MCF 10A (cell line): ENCODE measurements around the gene PFDN1. TPM values are rescaled to one million over a fixed set of nuclear protein-coding genes. Genes with fewer than 3 reads are reported as not detected.

ENCODE experiments used
- BruUV-seq: library from RNA; stranded (reverse); fragments of 400-500 nt; replicated peaks from 2 replicates; lab custom pipeline; 2021; lab: Mats Ljungman, UMichigan
- CTCF ChIA-PET: fragments of 300-600 bp; sonication (Branson Sonifier 250); formaldehyde crosslinking; extraction: SDS; loops from one replicate; lab custom pipeline; 2021; ENCODE audit warnings: antibody characterized with exemption, inconsistent platforms; lab: Yijun Ruan, JAX
- POLR2A ChIA-PET: fragments of 300-600, 350-650 bp; sonication (Branson Sonifier 250); formaldehyde crosslinking; extraction: SDS; loops from one replicate; lab custom pipeline; 2020; ENCODE audit warnings: antibody characterized with exemption, inconsistent platforms; lab: Yijun Ruan, JAX
- DNase-seq: peaks from one replicate; pipeline ENCODE4 v3.0.0-alpha.2; 2018; ENCODE audit not compliant: unreplicated experiment
- H3K27ac Mint-ChIP-seq: one replicate; pipeline ENCODE4 v1.8.0; 2022; ENCODE audit warnings: mild to moderate bottlenecking, low read depth, mixed read lengths; ENCODE audit not compliant: unreplicated experiment
- H3K27me3 Mint-ChIP-seq: one replicate; pipeline ENCODE4 v1.8.0; 2022; ENCODE audit warnings: mixed read lengths; ENCODE audit not compliant: insufficient read depth, unreplicated experiment
- H3K36me3 Mint-ChIP-seq: one replicate; pipeline ENCODE4 v1.8.0; 2022; ENCODE audit warnings: mild to moderate bottlenecking, moderate library complexity, mixed read lengths; ENCODE audit not compliant: insufficient read depth, unreplicated experiment
- H3K4me1 Mint-ChIP-seq: one replicate; pipeline ENCODE4 v1.8.0; 2022; ENCODE audit warnings: mixed read lengths; ENCODE audit not compliant: insufficient read depth, unreplicated experiment
- H3K4me3 Mint-ChIP-seq: one replicate; pipeline ENCODE4 v1.8.0; 2022; ENCODE audit warnings: mild to moderate bottlenecking, moderate library complexity, mixed read lengths; ENCODE audit not compliant: unreplicated experiment
- H3K9me3 Mint-ChIP-seq: one replicate; pipeline ENCODE4 v1.8.0; 2022; ENCODE audit warnings: mixed read lengths; ENCODE audit not compliant: unreplicated experiment
- CTCF ChIP-seq: fragments of 200-600 bp; IDR thresholded peaks from one replicate; pipeline ENCODE4 v1.8.0; 2022; ENCODE audit warnings: antibody characterized with exemption, mild to moderate bottlenecking; ENCODE audit not compliant: unreplicated experiment
- intact Hi-C: fragments of 100-400 bp; cut with micrococcal nuclease; formaldehyde crosslinking; loops from 2 replicates; pipeline ENCODE4 v1.14.1; 2022
- total RNA-seq: library from RNA; stranded (reverse); gene quantifications from 2 replicates; pipeline ENCODE4 v1.2.3, GENCODE V29; 2022

The PFDN1 gene
- total RNA-seq, 1 experiment from 2014 or later, result 94.7 TPM

GRCh38 chr5:140253985-140254384, 48.9 kb downstream of the PFDN1 start:
- ChIA-PET CTCF (interaction anchor here (0.6 to 42.5 kb wide), 6 partner anchors 10 to 299 kb away, joined by 3 to 1450 read pairs (median 6); partner anchors contain the start of gene HBEGF), POLR2A (interaction anchor here (0.6 to 3.2 kb wide), 11 partner anchors 8 to 917 kb away, joined by 3 to 22 read pairs (median 4); partner anchors contain the start of genes HBEGF and PFDN1)
- DNase-seq, result peak; percentile 67
- H3K4me1 Mint-ChIP-seq, result peaks cover 43% of the 10 kb centered on the region
- BruUV-seq, result no TSS peak
- H3K9me3 Mint-ChIP-seq, result no peaks in the 10 kb centered on the region
- no peaks in the 10 kb centered on the region for H3K27me3 Mint-ChIP-seq
- H3K36me3 Mint-ChIP-seq, result peaks cover 9% of the 10 kb centered on the region
- intact Hi-C loops, result no loop called here
- H3K27ac Mint-ChIP-seq, result no peak overlapping the region
- TF ChIP-seq CTCF, result no peak
- H3K4me3 Mint-ChIP-seq, result no peak overlapping the region

GRCh38 chr5:140252470-140253126, 50.3 kb downstream of the PFDN1 start:
- peaks cover 29% of the 10 kb centered on the region for H3K4me1 Mint-ChIP-seq
- peak overlapping the region; percentile 80 for H3K27ac Mint-ChIP-seq
- no peaks in the 10 kb centered on the region for H3K27me3 Mint-ChIP-seq
- H3K9me3 Mint-ChIP-seq, result no peaks in the 10 kb centered on the region
- H3K4me3 Mint-ChIP-seq, result no peak overlapping the region
- CTCF ChIA-PET, result interaction anchor here (0.6 to 42.5 kb wide), 10 partner anchors 9 to 1131 kb away, joined by 3 to 1450 read pairs (median 4); partner anchors contain the start of genes HBEGF and PURA
- TF ChIP-seq CTCF, result no peak
- no peak for DNase-seq
- H3K36me3 Mint-ChIP-seq, result peaks cover 10% of the 10 kb centered on the region
- intact Hi-C loops, result no loop called here
- no TSS peak for BruUV-seq
- POLR2A ChIA-PET, result interaction anchor here (0.7 to 3.2 kb wide), 14 partner anchors 9 to 96 kb away, joined by 3 to 22 read pairs (median 5); partner anchors contain the start of gene HBEGF

- peaks cover 10% of the 10 kb centered on the region for H3K36me3 Mint-ChIP-seq
- H3K9me3 Mint-ChIP-seq, result no peaks in the 10 kb centered on the region
- ChIA-PET CTCF (interaction anchor here (0.6 to 42.5 kb wide), 6 partner anchors 8 to 193 kb away, joined by 3 to 1450 read pairs (median 6); partner anchors contain the start of gene HBEGF), POLR2A (interaction anchor here (0.8 to 3.2 kb wide), 9 partner anchors 10 to 95 kb away, joined by 3 to 15 read pairs (median 5); partner anchors contain the start of gene HBEGF)
- peak overlapping the region; percentile 80 for H3K27ac Mint-ChIP-seq
- intact Hi-C loops, result no loop called here
- H3K4me3 Mint-ChIP-seq, result no peak overlapping the region
- peaks cover 27% of the 10 kb centered on the region for H3K4me1 Mint-ChIP-seq
- peak; percentile 70 for DNase-seq
- TF ChIP-seq CTCF, result no peak
- no TSS peak for BruUV-seq
- H3K27me3 Mint-ChIP-seq, result no peaks in the 10 kb centered on the region
Observed at GRCh38 chr5:140251527-140251973, 51.4 kb downstream of the PFDN1 start.

- H3K27me3 Mint-ChIP-seq, result no peaks in the 10 kb centered on the region
- ChIA-PET CTCF (interaction anchor here (0.6 to 42.5 kb wide), 3 partner anchors 10 to 133 kb away, joined by 4 to 1450 read pairs (median 6); partner anchors contain the start of gene HBEGF), POLR2A (no interaction called here)
- no peak overlapping the region for H3K4me3 Mint-ChIP-seq
- DNase-seq, result no peak
- intact Hi-C loops, result no loop called here
- peaks cover 10% of the 10 kb centered on the region for H3K36me3 Mint-ChIP-seq
- H3K4me1 Mint-ChIP-seq, result peaks cover 31% of the 10 kb centered on the region
- H3K27ac Mint-ChIP-seq, result no peak overlapping the region
- no TSS peak for BruUV-seq
- TF ChIP-seq CTCF, result no peak
- no peaks in the 10 kb centered on the region for H3K9me3 Mint-ChIP-seq
Observed at GRCh38 chr5:140250386-140250785, 52.5 kb downstream of the PFDN1 start.
